ENCODE results near the gene NEU3. TPM values are rescaled to one million over a fixed set of nuclear protein-coding genes. Genes with fewer than 3 reads are reported as not detected.

The NEU3 gene
- total RNA-seq, 4 donors from 2014 or later: 2.6 to 11.7 (median 3.9) TPM

DNA sequence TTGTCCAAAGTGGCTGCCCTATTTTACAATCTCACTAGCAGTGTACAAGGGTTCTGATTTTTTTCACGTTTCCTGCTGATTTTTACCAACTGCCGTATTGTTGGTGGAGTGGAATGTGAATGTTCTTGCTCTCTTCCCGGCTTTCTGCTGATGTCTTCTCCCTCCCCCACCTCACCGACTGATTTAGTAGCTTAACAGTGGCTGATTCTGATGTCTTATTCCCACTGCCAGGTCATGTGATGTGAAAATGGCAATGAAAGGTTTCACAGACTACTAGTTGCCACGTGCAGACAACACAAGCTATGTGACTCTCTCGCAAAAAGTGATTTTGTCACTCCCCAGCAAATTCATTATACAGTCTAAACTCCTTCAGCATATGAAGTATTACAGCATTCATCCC, 17.3 kb upstream of the NEU3 start:
- no peaks in the 10 kb centered on the region for H3K4me1 ChIP-seq
- TF ChIP-seq, protein P1, sequence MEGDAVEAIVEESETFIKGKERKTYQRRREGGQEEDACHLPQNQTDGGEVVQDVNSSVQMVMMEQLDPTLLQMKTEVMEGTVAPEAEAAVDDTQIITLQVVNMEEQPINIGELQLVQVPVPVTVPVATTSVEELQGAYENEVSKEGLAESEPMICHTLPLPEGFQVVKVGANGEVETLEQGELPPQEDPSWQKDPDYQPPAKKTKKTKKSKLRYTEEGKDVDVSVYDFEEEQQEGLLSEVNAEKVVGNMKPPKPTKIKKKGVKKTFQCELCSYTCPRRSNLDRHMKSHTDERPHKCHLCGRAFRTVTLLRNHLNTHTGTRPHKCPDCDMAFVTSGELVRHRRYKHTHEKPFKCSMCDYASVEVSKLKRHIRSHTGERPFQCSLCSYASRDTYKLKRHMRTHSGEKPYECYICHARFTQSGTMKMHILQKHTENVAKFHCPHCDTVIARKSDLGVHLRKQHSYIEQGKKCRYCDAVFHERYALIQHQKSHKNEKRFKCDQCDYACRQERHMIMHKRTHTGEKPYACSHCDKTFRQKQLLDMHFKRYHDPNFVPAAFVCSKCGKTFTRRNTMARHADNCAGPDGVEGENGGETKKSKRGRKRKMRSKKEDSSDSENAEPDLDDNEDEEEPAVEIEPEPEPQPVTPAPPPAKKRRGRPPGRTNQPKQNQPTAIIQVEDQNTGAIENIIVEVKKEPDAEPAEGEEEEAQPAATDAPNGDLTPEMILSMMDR (IDR thresholded peaks at IDR 0.05): no peak
- TF ChIP-seq POLR2AphosphoS5 (IDR thresholded peaks at IDR 0.05) (no peak), EP300 (IDR thresholded peaks at IDR 0.05; ENCODE audit: low read depth) (no peak)
- 46 to 90% methylated on average over 3 to 6 of the region's 6 CpGs for WGBS, 2 donors (ENCODE audit: low coverage in 1 of 2)
- H3K27me3 ChIP-seq: no peaks in the 10 kb centered on the region
- in situ Hi-C loops (cut with MboI; ENCODE audit: low pct_ligation_motif_present in 1 of 4, low pct_unique_long_range_greater_than_20kb in 1 of 4, low sequenced_read_pairs in 3 of 4) (no loop called here), intact Hi-C loops (cut with DNase I; ENCODE audit: low total_unique reads) (no loop called here)
- no peak overlapping the region for H3K27ac ChIP-seq
- peaks cover 0 to 56% (median 17%) of the 10 kb centered on the region in 4 donors for H3K36me3 ChIP-seq
- H3K9me3 ChIP-seq: no peaks in the 10 kb centered on the region
- DNase-seq: no peak
- H3K4me3 ChIP-seq: no peak overlapping the region

DNA sequence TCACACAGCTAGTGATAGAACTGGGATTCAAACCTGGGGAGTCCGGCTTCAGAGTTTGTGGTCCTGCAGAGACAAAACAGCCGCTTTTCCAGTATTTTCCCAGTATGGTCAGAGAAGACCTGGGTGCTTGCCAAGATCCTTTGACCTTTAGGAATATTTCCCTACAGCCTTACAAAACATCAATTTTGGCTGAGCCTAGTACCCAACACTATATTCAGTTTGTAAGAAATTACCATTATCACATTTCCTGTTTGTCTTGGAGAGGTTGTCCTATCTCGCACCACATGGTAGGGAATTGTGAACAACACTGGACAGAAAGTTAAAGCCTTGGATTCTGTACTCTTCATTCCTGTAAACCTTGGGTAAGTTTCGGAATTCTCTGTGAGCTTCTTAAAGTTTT, 10.7 kb upstream of the NEU3 start:
- Histone ChIP-seq H3K27ac (no peak overlapping the region), H3K36me3 (peaks cover 0 to 31% (median 14%) of the 10 kb centered on the region in 4 donors), H3K27me3 (no peaks in the 10 kb centered on the region), H3K4me1 (no peaks in the 10 kb centered on the region), H3K9me3 (no peaks in the 10 kb centered on the region), H3K4me3 (no peak overlapping the region)
- intact Hi-C loops (cut with DNase I; ENCODE audit: low total_unique reads): no loop called here
- in situ Hi-C loops (cut with MboI; ENCODE audit: low pct_ligation_motif_present in 1 of 4, low pct_unique_long_range_greater_than_20kb in 1 of 4, low sequenced_read_pairs in 3 of 4): no loop called here
- no peak for DNase-seq
- WGBS, 2 donors (ENCODE audit: low coverage in 1 of 2): 89 to 91% methylated on average over 3 to 4 of the region's 4 CpGs
- TF ChIP-seq POLR2AphosphoS5 (IDR thresholded peaks at IDR 0.05) (no peak), EP300 (IDR thresholded peaks at IDR 0.05; ENCODE audit: low read depth) (no peak), POLR2A (IDR thresholded peaks at IDR 0.05) (no peak)
- TF ChIP-seq, protein P1 (IDR thresholded peaks at IDR 0.05): no peak

- H3K27me3 ChIP-seq: no peaks in the 10 kb centered on the region
- no peak for DNase-seq
- H3K4me1 ChIP-seq: no peaks in the 10 kb centered on the region
- H3K9me3 ChIP-seq: no peaks in the 10 kb centered on the region
- no peak overlapping the region for H3K27ac ChIP-seq
- peaks cover 0 to 28% (median 12%) of the 10 kb centered on the region in 4 donors for H3K36me3 ChIP-seq
- 77 to 83% methylated on average over 1 to 2 of the region's 2 CpGs for WGBS, 2 donors (ENCODE audit: low coverage in 1 of 2)
- TF ChIP-seq POLR2A (IDR thresholded peaks at IDR 0.05) (no peak), EP300 (IDR thresholded peaks at IDR 0.05; ENCODE audit: low read depth) (no peak)
- TF ChIP-seq, protein P1 (IDR thresholded peaks at IDR 0.05): no peak
- H3K4me3 ChIP-seq: no peak overlapping the region
- in situ Hi-C loops (cut with MboI; ENCODE audit: low pct_ligation_motif_present in 1 of 4, low pct_unique_long_range_greater_than_20kb in 1 of 4, low sequenced_read_pairs in 3 of 4) (no loop called here), intact Hi-C loops (cut with DNase I; ENCODE audit: low total_unique reads) (no loop called here)
Observed at GRCh38 chr11:74980634-74981033, 8.1 kb upstream of the NEU3 start.

DNA sequence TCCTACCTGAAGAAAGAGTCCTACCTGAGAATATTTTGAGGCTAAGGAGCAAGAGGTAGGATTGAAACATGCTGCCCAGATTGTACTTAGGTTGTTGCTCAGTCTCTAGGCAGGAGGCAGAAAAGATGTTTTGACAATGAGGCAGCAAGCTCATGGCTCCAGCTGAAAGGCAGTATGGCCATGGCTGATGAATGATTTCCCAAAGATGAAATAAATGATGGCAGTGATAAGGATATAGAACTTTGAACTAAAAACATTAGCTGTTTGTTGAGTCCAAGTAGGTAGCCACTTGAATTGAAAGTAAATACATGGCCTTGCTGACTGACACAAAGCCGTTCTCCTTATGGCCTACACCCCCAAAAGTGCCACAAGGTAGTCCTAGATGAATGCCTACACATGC, 6.8 kb upstream of the NEU3 start:
- H3K4me3 ChIP-seq: no peak overlapping the region
- H3K27ac ChIP-seq: no peak overlapping the region
- in situ Hi-C loops (cut with MboI; ENCODE audit: low pct_ligation_motif_present in 1 of 4, low pct_unique_long_range_greater_than_20kb in 1 of 4, low sequenced_read_pairs in 3 of 4): no loop called here
- H3K27me3 ChIP-seq: no peaks in the 10 kb centered on the region
- peaks cover 0 to 17% (median 7%) of the 10 kb centered on the region in 4 donors for H3K36me3 ChIP-seq
- H3K9me3 ChIP-seq: no peaks in the 10 kb centered on the region
- intact Hi-C loops (cut with DNase I; ENCODE audit: low total_unique reads): no loop called here
- WGBS, 2 donors (ENCODE audit: low coverage in 1 of 2): 60 to 88% methylated on average over 1 of the region's 1 CpG
- no peaks in the 10 kb centered on the region for H3K4me1 ChIP-seq
- TF ChIP-seq, protein P1 (IDR thresholded peaks at IDR 0.05): no peak
- TF ChIP-seq POLR2A (IDR thresholded peaks at IDR 0.05): no peak
- TF ChIP-seq EP300 (IDR thresholded peaks at IDR 0.05; ENCODE audit: low read depth): no peak
- no peak for TF ChIP-seq POLR2AphosphoS5 (IDR thresholded peaks at IDR 0.05)
- DNase-seq: no peak

Measured in transverse colon (tissue), 4 donors.